ENCODE data around the gene LRRC61. TPM values are rescaled to one million over a fixed set of nuclear protein-coding genes. Genes with fewer than 3 reads are reported as not detected.

LRRC61 gene
- total RNA-seq, 1 donor from 2014 or later, result 14.0 TPM

DNA sequence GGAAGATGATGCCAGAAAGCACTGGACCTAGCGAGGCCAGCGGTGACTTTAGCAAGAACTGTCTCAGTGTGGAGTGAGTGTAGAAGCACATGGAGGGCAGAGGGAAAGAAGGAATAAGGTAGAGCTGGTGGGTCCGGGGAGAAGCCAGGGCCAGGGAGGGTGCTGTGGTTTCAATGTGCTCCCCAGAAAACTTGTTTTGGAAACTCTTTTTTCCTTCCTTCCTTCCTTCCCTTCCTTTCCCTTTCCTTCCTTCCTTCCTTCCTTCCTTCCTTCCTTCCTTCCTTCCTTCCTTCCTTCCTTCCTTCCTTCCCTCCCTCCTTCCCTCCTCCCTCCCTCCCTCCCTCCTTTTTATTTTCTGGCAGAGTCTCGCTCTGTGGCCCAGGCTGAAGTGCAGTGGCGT, 23.8 kb downstream of the LRRC61 start:
- ATAC-seq (no peak), DNase-seq (ENCODE audit: low spot score) (no peak)

DNA sequence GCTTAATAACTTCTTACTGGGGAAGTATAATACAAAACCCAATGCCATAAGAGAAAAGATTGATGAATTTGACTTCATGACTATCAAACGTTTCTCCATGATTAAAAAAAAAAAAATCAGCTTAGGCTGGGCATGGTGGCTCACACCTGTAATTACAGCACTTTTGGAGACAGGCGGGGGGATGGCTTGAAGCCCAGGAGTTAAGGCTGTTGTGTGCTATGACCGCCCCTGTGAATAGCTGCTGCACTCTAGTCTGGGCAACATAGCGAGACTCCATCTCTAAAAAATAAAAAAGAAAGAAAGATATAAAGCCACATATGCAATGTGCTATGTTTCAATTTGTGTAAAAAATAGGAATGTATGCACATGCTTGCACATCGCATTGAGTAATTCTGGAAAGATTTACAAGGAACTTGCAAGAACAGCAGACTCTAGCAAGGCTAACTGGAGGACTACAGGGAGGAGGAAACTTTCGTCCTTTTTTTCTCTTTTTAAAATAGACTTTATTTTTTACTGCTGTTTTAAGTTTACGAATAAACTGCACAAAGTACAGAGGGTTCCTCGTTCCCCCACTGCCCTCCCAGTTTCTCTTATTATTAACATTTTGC, 28.5 kb downstream of the LRRC61 start:
- no peak for DNase-seq (ENCODE audit: low spot score)
- no peak for ATAC-seq

DNA sequence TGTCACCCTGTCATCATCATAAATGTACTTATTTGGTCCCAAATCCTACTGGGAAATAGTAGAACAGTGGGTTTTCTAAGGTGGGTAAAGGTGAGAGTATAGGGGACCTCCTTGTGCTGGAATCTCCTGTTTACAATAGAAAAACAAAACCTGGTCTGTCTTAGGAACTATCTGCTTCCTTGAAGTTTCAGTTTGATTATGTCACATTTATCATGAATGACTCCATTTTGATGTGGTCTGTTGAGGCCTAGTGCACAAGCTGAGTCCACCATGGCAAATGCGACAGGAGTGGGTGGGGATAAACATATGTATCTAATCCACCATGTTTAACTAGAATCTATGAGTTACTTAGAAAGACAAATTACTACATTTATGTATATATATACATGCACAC, 32.5 kb downstream of the LRRC61 start:
- DNase-seq (ENCODE audit: low spot score) (no peak), ATAC-seq (peak; percentile 4)

DNA sequence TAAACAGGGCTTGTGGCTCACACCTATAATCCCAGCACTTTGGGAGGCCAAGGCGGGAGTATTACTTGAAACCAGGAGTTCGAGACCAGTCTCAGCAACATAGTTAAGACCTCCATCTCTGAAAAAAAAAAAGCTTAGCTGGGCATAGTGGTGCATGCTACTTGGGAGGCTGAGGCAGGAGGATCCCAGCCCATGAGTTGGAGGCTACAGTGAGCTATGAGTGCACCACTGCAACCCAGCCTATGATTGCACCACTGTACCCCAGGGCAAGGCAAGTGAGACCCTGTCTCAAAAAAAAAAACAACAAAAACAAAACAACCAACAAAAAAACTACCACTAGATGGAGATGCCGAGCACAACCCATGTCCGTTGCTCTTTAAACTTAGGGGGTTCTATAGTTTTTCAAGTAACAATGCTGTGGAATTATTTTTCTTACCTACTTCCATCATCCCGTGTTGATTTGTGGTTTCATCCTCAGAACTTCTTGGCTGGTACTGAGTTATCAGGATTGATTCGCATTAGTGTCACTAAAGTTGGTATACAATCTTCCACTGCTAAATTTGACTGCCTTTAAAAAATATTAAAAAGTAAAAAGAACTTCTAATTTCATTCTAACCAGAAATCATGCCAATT, 33.2 kb downstream of the LRRC61 start:
- peak; percentile 43 for ATAC-seq
- DNase-seq (ENCODE audit: low spot score), result no peak

DNA sequence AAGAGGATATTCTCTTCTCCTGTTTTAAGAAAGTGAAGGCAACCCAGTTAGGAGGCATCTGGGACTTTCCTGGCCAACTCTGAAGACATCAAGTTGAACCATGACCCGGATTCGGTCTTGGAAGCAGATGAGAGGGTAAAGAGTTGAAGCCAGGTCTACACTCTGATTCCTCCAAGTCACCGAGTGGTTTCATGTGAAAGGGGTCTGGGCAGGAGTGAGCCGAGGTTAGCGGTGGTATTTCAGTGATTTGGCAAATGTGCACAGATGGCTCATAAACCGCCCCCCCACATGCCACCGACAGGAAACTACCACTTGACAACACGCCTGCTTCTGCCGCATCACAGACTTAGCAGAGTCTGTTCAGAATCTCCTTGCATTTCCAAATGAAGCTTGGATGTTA, 34.1 kb downstream of the LRRC61 start:
- ATAC-seq, result no peak
- DNase-seq (ENCODE audit: low spot score), result no peak

DNA sequence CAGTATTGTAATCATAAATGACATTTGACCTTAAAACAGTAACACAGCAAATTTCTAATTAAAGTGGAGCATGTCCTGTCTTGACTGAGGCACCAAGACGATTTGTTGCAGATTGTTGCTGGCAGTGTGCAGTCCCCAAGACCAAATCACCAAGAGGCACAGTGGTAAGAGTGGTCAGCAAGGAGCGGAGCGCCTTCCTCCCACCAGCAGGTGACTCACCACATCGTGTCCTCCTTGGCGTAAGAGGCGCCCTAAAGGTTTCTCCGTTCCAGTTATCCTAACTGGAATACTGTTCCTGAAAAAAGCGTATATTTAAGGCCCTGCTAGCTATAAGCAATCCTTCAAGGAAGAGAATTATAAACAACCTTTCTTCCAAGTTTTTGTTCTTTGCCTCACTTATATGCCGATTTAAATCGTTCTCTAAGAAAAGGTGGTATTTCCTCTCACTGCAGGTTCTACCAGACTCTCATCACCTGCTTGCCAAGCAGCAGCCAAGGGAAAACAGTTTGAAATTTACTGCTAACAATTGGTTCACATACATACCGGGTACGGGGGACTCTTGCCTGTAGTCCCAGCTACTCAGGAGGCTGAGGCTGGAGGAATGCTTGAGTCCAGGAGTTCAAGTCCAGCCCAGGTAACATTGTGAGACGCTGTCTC, 34.7 kb downstream of the LRRC61 start:
- DNase-seq (ENCODE audit: low spot score) (no peak), ATAC-seq (no peak)

DNA sequence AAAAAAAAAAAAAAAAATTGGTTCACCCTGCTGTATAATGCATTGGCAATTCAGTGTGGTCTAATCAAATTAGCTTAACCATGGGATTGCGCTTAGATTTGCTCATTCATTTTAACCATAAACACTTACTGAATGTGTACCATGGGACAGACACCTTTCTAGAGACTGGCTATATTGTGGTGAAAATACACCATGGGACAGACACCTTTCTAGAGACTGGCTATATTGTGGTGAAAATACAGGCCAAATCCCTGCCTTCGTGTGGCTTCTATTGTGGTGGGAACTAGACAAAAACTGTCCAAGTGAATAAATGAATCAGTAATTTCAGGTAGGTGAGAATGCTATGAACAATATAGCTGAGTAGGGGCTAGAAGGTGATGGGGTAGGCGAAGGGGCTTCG, 35.3 kb downstream of the LRRC61 start:
- ATAC-seq (no peak), DNase-seq (ENCODE audit: low spot score) (no peak)

DNA sequence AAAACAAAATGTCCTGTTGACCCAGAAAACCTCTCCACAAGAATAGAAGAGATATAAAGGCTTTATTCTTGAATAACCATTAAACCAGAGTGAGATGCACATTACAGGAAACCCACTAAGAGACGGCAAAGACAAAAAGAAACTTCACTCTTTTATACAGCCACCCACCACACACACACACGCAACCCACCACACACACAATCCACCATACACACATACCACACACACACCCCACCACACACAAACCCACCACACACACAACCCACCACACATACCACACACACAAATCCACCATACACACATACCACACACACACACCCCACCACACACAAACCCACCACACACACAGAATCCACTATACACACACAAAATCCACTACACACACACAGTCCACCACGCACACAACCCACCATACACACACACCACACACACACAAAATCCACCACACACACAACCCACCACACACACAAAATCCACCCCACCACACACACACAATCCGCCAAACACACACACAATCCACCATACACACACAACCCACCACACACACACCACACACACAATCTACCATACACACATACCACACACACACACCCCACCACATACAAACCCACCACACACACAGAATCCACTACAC, 36.0 kb downstream of the LRRC61 start:
- no peak for DNase-seq (ENCODE audit: low spot score)
- ATAC-seq, result no peak

DNA sequence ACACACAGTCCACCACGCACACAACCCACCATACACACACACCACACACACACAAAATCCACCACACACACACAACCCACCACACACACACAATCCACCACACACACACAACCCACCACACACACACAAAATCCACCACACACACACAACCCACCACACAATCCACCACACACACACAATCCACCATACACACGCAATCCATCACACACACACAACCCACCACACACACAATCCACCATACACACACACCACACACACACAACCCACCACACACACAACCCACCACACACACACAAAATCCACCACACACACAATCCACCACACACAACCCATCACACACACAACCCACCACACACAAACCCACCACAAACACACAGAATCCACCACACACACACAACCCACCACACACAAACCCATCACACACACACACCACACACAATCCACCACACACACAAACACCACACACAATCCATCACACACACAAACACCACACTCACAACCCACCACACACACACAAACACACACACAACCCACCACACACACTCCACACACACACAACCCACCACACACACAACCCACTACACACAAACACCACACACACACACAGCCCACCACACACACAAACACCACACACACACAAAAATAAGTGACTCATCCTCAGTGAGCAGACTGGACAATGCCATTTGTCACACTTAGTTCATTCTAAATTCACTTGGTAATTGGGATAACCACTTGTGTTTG, 36.6 kb downstream of the LRRC61 start:
- ATAC-seq (no peak), DNase-seq (ENCODE audit: low spot score) (no peak)

DNA sequence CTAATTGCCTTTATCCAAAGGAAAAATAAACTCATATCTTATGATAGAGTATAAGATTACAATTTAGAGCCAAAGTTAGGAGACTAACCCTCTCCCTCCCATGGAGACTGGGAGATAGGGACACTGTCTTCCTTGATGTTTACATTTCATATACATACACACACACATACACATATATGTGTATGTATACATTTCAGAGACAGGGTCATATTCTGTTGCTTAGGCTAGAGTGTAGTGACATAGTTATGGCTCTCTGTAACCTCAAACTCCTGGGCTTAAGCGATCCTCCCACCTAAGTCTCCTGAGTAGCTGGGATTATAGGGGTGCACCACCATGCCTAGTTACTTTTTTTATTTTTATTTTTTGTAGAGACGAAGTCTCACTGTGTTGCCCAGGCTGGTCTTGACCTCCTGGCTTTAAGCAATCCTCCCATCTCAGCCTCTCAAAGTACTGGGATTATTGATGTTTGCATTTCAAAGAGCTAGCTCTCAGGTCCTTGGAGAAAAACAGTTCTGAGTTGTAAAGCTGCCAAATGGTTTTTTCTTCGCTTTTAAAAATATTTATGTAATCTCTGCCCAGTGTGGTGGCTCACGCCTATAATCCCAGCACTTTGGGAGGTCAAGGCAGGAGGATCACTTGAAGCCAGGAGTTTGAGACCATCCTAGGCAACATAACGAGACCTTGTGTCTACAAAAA, 37.4 kb downstream of the LRRC61 start:
- ATAC-seq, result no peak
- DNase-seq (ENCODE audit: low spot score), result no peak

DNA sequence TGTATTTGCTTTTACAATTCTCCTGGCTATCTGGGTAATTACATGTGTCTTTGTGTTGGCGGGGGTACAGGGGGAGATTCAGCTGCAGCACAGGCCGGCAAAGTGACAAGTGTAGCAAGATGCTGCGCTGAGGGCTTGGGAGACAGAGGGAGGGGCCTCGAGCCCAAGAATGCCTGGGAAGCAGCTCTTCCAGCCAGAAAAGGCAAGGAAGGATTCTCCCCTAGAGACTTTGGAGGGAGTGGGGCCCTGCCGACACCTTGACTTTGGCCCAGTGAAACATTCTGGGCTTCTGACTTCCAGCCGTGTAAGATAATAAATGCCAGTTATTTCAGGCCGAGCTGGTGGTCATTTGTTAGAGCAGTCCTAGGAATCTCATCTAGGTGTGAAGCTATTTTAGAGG, 38.2 kb downstream of the LRRC61 start:
- ATAC-seq (no peak), DNase-seq (ENCODE audit: low spot score) (no peak)

DNA sequence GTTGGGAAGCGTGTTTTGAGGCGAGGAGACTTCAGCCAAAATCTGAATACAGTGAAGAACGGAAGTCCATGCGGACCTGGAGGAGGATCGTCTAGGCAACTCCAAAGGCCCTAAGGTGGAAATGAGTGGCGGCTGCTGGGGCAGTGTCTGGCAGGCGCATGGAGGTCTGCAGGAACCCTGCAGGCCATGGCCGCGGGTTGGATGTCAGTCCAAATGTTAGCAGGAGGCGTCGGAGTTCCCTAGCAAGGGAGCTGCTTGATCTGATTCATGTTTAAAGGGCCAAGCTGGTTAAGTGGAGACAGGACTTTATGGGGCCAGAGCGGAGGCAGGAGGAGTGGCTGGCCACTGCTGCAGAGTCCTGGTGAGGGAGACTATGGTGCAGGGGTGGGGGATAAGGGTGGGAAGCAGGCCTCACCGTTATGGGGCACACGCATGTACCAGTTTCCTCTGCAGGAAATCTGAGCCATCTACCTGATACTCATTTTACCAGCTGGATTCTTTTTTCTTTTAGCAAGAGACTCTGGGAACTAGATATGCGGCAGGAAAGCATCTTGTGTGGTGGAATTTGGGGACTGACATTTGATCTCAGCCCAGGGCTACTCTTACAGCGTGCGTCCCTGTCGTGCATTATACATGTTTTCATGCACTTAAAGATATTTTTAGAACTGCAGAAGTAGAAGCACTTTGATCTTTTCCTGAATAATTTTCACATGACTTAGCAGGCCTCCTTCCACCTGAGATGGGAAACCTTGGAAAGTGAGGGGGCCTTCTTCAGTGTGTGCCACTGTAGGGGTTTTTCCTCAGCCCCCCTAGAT, 38.9 kb downstream of the LRRC61 start:
- no peak for DNase-seq (ENCODE audit: low spot score)
- ATAC-seq, result no peak

DNA sequence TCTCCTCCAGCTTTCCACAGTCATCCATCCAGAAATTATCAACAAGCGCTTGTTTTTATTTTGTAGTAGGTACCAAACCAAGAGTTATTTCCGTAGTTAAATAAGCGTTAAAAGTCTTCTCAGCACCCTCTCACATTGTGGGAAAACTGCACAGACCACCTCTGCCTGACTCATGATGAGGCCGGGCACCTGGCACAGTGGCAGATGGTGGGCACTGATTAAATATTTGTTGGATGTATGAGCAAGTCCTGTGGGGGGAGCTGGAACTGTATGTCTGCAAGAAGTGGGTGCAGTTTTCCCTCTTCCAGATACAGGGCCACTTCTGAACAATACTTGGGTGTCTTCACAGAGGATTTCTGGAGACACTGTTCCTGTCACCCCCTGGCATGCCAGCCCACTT, 40.2 kb downstream of the LRRC61 start:
- no peak for ATAC-seq

DNA sequence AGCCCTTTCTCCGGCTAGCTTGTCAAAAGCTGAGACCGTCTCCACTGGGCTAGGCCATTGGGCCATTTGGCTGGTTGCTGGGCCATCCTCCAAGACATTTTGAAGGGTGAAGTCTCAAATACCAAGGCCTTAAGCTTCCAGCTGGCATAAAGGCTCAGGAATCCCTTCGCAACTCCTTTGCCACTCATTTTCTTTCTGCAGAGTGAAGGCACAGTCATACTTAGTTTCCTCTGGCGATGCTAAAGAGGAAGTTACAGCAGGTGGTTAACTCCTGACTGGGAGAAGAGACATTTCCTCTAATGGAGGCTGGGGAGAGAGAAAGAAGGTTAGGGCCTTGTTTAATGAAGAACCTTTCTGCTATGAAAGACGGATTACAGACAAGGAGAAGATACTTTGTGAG, 40.7 kb downstream of the LRRC61 start:
- no peak for ATAC-seq

More for the DNA sequence above, 40.2 kb downstream of the LRRC61 start:
- no peak for DNase-seq (ENCODE audit: low spot score)

DNA sequence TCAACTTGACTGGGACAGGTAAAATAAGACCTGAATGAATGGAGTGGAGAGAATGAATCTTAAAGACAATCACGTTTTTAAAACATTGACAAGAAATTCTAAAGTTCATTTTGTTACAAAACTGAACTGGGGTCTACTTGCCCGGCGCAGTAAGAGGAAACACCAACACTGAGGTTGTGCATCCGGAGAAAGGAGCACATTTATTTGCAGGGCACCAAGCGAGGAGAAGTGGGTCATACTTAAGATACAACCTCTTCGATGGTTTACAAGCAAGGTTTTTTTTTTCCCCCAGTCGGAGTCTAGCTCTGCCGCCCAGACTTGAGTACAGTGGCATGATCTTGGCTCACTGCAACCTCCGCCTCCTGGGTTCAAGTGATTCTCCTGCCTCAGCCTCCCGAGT, 42.0 kb downstream of the LRRC61 start:
- no peak for ATAC-seq
- DNase-seq (ENCODE audit: low spot score), result no peak

More for the DNA sequence above, 40.7 kb downstream of the LRRC61 start:
- DNase-seq (ENCODE audit: low spot score), result no peak

DNA sequence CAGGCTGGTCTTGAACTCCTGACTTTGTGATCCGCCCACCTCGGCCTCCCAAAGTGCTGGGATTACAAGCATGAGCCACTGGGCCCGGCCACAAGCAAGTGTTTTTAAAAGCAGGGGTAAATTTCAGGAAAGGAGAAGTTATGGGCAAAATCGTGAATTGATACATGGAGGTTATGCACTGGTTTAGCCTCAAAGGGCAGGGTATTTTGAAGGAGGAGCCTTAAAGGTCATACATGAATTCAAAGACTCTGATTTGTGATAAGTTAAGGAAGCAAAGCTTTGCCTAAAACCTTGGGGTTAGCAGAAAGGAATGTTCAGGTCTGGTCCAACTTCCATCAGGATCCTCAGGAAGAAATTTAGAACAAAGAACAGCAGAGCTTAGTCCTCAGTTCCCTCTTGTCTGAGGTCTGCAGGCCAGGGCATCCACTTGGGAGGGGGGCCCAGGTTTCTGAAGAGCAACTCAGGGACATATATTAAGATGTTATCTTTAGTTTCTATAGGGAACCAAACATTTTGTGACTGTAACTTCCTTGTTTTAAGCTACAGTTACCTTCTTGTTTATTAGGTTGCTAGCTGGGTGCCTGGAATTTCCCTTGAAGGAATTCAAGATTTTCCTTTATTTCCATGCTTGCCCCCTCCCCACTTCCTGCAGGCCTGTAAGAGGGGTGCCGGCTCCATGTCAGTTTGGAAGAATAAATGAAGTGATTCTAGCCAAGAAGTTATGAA, 42.7 kb downstream of the LRRC61 start:
- no peak for ATAC-seq
- DNase-seq (ENCODE audit: low spot score), result no peak

DNA sequence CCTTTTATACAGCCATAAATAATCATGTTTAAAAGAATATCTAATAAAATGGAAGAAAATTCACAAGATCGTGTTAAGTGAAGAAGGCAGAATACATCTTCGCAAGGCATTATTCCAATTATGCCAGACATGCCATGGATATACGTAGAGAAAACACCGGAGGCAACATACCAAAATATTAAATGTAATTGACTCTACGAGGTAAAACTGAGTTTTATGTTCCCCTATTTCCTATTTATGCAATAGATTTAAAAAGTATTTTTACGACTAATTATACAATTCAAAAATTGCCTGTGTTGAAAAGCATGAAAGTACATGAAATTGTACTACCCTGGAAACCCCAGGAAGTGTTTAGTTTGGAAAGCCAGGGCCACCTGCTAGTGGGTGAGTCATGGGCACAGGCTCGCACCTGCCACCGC, 44.5 kb downstream of the LRRC61 start:
- ATAC-seq, result peak; percentile 72
- DNase-seq (ENCODE audit: low spot score), result no peak

DNA sequence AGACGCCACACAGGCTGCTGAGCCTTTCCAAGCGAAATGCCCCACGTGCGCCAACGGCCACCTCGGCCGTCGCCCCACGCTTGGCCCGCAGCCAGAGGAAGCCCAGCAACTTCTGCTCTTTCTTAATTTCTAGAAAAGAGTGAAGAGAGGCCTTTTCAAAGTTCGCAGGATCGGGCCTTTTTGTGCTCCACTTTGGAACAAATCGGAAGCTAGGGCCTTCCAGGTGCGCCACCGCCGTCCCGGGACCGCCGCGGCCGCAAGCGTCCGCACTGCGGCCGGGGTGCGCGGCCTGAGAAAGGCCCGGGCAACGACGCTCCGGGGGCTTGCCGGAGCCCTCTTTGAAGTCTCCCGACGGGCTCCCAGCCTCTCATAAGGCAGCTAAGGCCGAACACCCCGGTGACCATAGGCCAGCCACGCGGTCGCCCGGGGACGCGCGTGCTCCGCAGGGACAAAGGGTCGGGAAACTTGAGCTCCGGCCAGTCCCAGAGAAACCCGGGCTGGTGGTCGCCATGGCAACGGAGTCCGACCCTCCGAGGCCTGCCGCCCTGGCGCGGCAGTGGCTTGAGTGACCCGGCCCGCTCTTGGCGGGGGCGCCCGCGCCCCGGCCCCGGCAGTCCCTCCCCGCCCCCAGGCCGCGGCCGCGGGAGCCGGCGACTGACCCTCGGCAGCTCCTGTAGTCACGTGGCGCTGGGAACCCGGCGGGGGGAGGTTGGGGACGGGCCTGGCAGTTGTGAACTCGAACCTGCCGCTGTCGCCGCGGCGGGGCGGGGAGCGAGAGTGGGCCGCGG, 45.1 kb downstream of the LRRC61 start, which contains the start of gene REPIN1:
Gene REPIN1 (plus strand): TSS at position 727 of the 788 bp plus-strand sequence. CDS start 890 bp downstream, outside the sequence.
- DNase-seq (ENCODE audit: low spot score), result peak; percentile 95
- peak; percentile 81 for ATAC-seq

All from left lobe of liver (tissue), 2 donors.